Ascending aorta (tissue), 2 donors: ENCODE data around the gene AMBRA1. TPM values are rescaled to one million over a fixed set of nuclear protein-coding genes. Genes with fewer than 3 reads are reported as not detected.

Source experiments
- DNase-seq, 2 donors: peaks; one replicate each; pipeline ENCODE4 v3.0.0-alpha.2; 2019; ENCODE audit warnings: low spot score in 2 of 2
- H3K27ac ChIP-seq, 2 donors: fragments of 200-600 bp; sonication (generic); one replicate each; pipeline ENCODE4 v1.5.1; 2016 to 2017; ENCODE audit warnings: mild to moderate bottlenecking in 1 of 2
- H3K27me3 ChIP-seq: fragments of 200-600 bp; sonication (generic); one replicate; pipeline ENCODE4 v1.5.1; 2017
- H3K36me3 ChIP-seq, 2 donors: fragments of 200-600 bp; sonication (generic); one replicate each; pipeline ENCODE4 v1.5.1; 2016
- H3K4me1 ChIP-seq, 2 donors: fragments of 200-600 bp; sonication (generic); one replicate each; pipeline ENCODE4 v1.5.1; 2016 to 2017; ENCODE audit warnings: mild to moderate bottlenecking in 1 of 2
- H3K4me3 ChIP-seq, 2 donors: fragments of 200-600 bp; sonication (generic); one replicate each; pipeline ENCODE4 v1.5.1; 2016 to 2017; ENCODE audit warnings: mild to moderate bottlenecking in 1 of 2
- H3K9me3 ChIP-seq, 2 donors: fragments of 200-600 bp; sonication (generic); one replicate each; pipeline ENCODE4 v1.5.1; 2016
- CTCF ChIP-seq, 3 experiments: fragments of 200-600 bp in 2 of 3; fragments of 450-650 bp in 1 of 3; sonication (generic) in 2 of 3; IDR thresholded peaks; one replicate each; pipeline ENCODE4 v1.5.1; 2016 to 2019; ENCODE audit warnings: antibody characterized with exemption in 3 of 3, mild to moderate bottlenecking in 1 of 3, moderate library complexity in 1 of 3
- intact Hi-C: fragments of 100-400 bp; cut with DNase I; formaldehyde crosslinking; loops from one replicate; pipeline ENCODE4 v1.15.1; 2023
- total RNA-seq: library from RNA; depleted of rRNA; stranded (reverse); fragments of >200 nt; gene quantifications from one replicate; pipeline ENCODE4 v1.1.0, GENCODE V29; 2016

AMBRA1 gene
- total RNA-seq, 1 donor from 2014 or later = 12.1 TPM

- intact Hi-C loops = no loop called here
- Histone ChIP-seq H3K27me3 (no peaks in the 10 kb centered on the region), H3K9me3 (no peaks in the 10 kb centered on the region), H3K27ac (no peak overlapping the region), H3K4me1 (no peaks in the 10 kb centered on the region), H3K36me3 (no peaks in the 10 kb centered on the region), H3K4me3 (no peak overlapping the region)
- no peak for TF ChIP-seq CTCF (IDR thresholded peaks at IDR 0.05)
- DNase-seq = no peak
These were observed 135.3 kb downstream of the AMBRA1 start for GRCh38 chr11:46458491-46458890.

GRCh38 chr11:46457659-46458424 lies 136.0 kb downstream of the AMBRA1 start:
- Histone ChIP-seq H3K4me1 (no peaks in the 10 kb centered on the region), H3K9me3 (no peaks in the 10 kb centered on the region), H3K27me3 (no peaks in the 10 kb centered on the region), H3K27ac (no peak overlapping the region), H3K36me3 (no peaks in the 10 kb centered on the region), H3K4me3 (no peak overlapping the region)
- TF ChIP-seq CTCF (IDR thresholded peaks at IDR 0.05) = no peak
- DNase-seq = no peak
- intact Hi-C loops = no loop called here

DNA sequence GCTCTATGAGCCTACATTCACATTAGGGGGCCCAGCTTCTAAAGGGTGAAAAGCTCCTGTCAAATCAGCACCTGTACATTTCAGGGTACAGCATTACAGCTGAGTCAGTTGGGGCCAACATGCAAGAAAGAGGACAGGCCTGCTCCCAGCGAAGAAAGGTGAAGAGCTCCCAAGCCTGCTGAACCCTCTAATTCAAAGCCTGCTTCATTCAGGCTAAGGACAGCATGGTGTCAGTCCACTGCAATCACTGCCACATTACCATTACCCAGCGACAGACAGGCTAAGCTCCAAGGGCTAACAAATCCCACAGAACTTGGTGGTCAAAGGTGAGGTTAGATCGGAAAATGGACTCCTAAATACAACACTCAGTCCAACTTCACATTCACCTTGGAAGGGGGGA lies 136.8 kb downstream of the AMBRA1 start:
- Histone ChIP-seq H3K9me3 (no peaks in the 10 kb centered on the region), H3K4me1 (no peaks in the 10 kb centered on the region), H3K36me3 (no peaks in the 10 kb centered on the region), H3K4me3 (no peak overlapping the region), H3K27ac (no peak overlapping the region), H3K27me3 (no peaks in the 10 kb centered on the region)
- TF ChIP-seq CTCF (IDR thresholded peaks at IDR 0.05) = no peak
- intact Hi-C loops = no loop called here
- DNase-seq = no peak

DNA sequence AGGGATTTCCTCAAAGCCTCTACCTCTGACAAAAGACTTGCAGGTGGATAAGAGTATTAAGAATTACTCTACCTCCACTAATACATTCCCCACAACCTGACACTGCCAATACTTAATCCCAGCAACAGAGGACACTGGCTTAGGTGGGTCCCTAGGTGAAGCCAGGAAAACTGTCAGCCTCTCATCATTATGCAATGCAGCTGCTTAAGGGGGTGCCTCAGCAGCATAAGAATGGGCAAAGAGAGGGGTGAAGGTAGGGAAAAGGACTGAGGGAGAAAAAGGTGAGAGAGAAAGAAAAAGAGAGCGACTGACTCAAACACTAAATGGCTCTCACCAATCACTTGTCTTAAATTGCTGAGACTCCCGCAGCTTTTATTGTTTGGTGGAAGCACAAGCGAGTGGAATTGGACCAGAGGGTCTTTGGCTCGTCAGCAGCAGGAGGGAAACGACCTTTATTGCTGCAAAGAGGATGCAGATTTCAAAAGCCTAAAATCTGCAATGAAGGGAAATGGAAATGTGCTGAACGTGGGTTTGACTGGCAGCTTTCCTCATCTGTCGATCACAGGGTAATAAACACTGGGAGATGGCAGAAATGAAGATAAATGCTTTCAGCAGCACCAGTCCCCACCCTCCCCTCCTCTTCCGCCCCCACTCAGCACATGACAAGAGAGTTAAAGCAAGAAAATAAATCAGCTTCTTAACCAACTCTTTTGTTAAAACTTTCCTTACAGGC lies 137.4 kb downstream of the AMBRA1 start:
- Histone ChIP-seq H3K27ac (no peak overlapping the region), H3K4me3 (no peak overlapping the region), H3K4me1 (no peaks in the 10 kb centered on the region), H3K27me3 (no peaks in the 10 kb centered on the region), H3K9me3 (no peaks in the 10 kb centered on the region), H3K36me3 (no peaks in the 10 kb centered on the region)
- TF ChIP-seq CTCF (IDR thresholded peaks at IDR 0.05) = no peak
- intact Hi-C loops = no loop called here
- DNase-seq = no peak

GRCh38 chr11:46455834-46456233 lies 138.0 kb downstream of the AMBRA1 start:
- no peaks in the 10 kb centered on the region for H3K4me1 ChIP-seq
- no peaks in the 10 kb centered on the region for H3K36me3 ChIP-seq
- H3K27me3 ChIP-seq = no peaks in the 10 kb centered on the region
- intact Hi-C loops = no loop called here
- TF ChIP-seq CTCF (IDR thresholded peaks at IDR 0.05) = no peak
- H3K9me3 ChIP-seq = no peaks in the 10 kb centered on the region
- H3K27ac ChIP-seq = no peak overlapping the region
- no peak for DNase-seq
- H3K4me3 ChIP-seq = no peak overlapping the region
